Breast epithelium (tissue), 4 donors: Measurements from ENCODE around the gene SLC6A9. TPM values are rescaled to one million over a fixed set of nuclear protein-coding genes. Genes with fewer than 3 reads are reported as not detected.

Experiments
- DNase-seq, 2 donors: peaks; one replicate each; pipeline ENCODE4 v3.0.0-alpha.2; 2019; ENCODE audit warnings: low spot score in 2 of 2
- H3K27ac ChIP-seq, 2 donors: fragments of 200-600 bp; sonication (generic) in 1 of 2; one replicate each; pipeline ENCODE4 v1.5.1; 2016 to 2019; ENCODE audit warnings: mild to moderate bottlenecking in 1 of 2
- H3K27me3 ChIP-seq, 2 donors: fragments of 200-600 bp; sonication (generic) in 1 of 2; one replicate each; pipeline versions ENCODE4 v1.5.1 to v1.6.0; 2017 to 2019; ENCODE audit warnings: control low read depth in 1 of 2, mild to moderate bottlenecking in 1 of 2
- H3K36me3 ChIP-seq: fragments of 200-600 bp; one replicate; pipeline ENCODE4 v1.5.1; 2019
- H3K4me1 ChIP-seq, 2 donors: fragments of 200-600 bp; sonication (generic); one replicate each; pipeline ENCODE4 v1.5.1; 2016 to 2019; ENCODE audit warnings: control low read depth in 1 of 2
- H3K4me3 ChIP-seq, 3 donors: fragments of 200-600 bp; sonication (generic); 1 replicate in 2 of 3; 2 replicates in 1 of 3; pipeline ENCODE4 v1.5.1; 2016 to 2019; ENCODE audit warnings: mild to moderate bottlenecking in 3 of 3, moderate library complexity in 2 of 3
- H3K9me3 ChIP-seq, 2 donors: fragments of 200-600 bp; sonication (generic) in 1 of 2; one replicate each; pipeline ENCODE4 v1.5.1; 2016 to 2019; ENCODE audit warnings: control low read depth in 1 of 2
- POLR2A ChIP-seq: fragments of 450-650 bp; IDR thresholded peaks from one replicate; pipeline ENCODE4 v1.6.1; 2016; ENCODE audit warnings: antibody characterized with exemption, mild to moderate bottlenecking, moderate library complexity
- POLR2AphosphoS5 ChIP-seq, 3 donors: sonication (generic); formaldehyde crosslinking; IDR thresholded peaks; one replicate each; pipeline ENCODE4 v1.6.1; 2017; ENCODE audit warnings: antibody characterized with exemption in 3 of 3
- intact Hi-C: fragments of 100-400 bp; cut with DNase I; formaldehyde crosslinking; loops from one replicate; pipeline ENCODE4 v1.15.1; 2023; ENCODE audit warnings: low total_unique reads
- total RNA-seq, 3 donors: library from RNA; depleted of rRNA; stranded (reverse); fragments of >200 nt; gene quantifications; one replicate each; pipeline ENCODE4 v1.1.0, GENCODE V29; 2016
- TF ChIP-seq, protein P1 (sequence below), 3 donors: fragments of 450-650 bp; IDR thresholded peaks; one replicate each; pipeline ENCODE4 v1.5.1; 2016 to 2017; ENCODE audit warnings: antibody characterized with exemption in 3 of 3, mild to moderate bottlenecking in 3 of 3, moderate library complexity in 3 of 3

The SLC6A9 gene
- total RNA-seq, 3 donors from 2014 or later, result 0.32 to 5.1 (median 3.9) TPM

DNA sequence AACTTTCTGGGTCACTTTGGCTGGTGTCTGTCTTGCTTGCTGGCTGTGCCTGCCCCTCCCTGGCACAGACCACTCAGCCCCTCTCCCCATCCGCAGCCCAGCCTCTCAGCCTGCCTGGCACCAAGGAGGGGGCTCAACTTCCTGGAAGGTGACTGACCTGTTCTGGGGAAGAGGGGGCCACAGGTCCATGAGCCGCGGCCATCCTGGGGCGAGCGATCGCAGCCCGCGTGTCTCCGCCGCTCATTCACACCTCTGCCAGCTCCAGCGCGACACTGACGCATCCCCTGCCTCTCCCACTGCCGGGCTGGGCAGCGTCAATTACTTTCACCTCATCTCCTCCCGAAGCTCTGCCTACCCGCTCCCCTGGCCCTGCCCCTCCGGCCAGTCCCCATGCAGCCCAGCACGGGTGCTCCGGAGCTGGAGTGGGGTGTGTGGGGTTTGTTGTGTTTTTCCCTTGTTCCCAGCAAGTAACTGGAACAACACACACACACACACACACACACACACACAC is 14.3 kb downstream of the SLC6A9 start:
- H3K4me3 ChIP-seq, result no peak overlapping the region
- no peak for TF ChIP-seq POLR2AphosphoS5 (IDR thresholded peaks at IDR 0.05)
- TF ChIP-seq, protein P1, sequence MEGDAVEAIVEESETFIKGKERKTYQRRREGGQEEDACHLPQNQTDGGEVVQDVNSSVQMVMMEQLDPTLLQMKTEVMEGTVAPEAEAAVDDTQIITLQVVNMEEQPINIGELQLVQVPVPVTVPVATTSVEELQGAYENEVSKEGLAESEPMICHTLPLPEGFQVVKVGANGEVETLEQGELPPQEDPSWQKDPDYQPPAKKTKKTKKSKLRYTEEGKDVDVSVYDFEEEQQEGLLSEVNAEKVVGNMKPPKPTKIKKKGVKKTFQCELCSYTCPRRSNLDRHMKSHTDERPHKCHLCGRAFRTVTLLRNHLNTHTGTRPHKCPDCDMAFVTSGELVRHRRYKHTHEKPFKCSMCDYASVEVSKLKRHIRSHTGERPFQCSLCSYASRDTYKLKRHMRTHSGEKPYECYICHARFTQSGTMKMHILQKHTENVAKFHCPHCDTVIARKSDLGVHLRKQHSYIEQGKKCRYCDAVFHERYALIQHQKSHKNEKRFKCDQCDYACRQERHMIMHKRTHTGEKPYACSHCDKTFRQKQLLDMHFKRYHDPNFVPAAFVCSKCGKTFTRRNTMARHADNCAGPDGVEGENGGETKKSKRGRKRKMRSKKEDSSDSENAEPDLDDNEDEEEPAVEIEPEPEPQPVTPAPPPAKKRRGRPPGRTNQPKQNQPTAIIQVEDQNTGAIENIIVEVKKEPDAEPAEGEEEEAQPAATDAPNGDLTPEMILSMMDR (IDR thresholded peaks at IDR 0.05), result no peak
- intact Hi-C loops, result no loop called here
- no peaks in the 10 kb centered on the region for H3K27me3 ChIP-seq
- H3K4me1 ChIP-seq, result no peaks in the 10 kb centered on the region
- H3K36me3 ChIP-seq, result no peaks in the 10 kb centered on the region
- H3K27ac ChIP-seq, result no peak overlapping the region
- DNase-seq, result no peak
- H3K9me3 ChIP-seq, result no peaks in the 10 kb centered on the region

DNA sequence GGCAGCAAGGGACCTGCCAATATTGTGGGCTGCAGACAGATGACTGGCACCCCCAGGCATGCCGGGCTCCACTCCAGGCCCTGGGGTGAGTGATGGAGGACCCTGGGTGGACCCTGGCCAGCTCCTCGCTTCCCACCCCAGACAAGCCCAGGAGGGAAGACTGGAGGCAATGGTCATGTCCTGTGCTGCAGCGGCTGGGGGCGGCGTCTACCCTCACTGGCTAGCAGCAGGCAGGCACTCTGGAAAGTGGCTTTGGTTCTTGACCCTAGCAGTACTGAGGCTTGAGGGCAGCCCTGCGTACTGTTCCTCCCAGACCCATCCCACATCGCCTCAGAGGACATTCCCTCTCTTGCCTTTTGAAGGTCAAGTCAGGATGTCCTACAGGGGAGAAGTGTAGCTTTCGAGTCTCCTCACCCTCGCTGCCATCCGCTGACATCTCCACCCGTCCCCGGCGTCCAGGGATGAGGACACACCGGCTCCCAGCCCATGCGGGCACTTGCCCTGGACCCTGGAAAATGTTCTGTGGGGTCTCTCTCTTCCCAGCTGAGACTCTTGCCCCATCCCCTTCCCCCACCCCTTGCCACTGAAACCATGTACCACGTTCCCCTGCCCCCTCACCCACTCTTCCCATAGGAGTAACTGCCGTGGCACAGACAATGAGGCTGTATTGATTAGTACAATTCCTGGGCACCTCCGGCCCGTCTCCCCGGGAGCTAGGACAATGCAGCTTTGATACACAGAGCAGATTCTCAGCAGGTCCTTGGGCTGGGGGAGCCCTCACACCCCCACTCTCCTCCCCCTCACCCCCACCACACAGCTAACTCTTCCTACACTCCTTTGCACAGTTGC is 15.0 kb downstream of the SLC6A9 start:
- H3K27ac ChIP-seq, result no peak overlapping the region
- DNase-seq, result no peak
- H3K4me1 ChIP-seq, result no peaks in the 10 kb centered on the region
- H3K36me3 ChIP-seq, result no peaks in the 10 kb centered on the region
- intact Hi-C loops, result no loop called here
- no peaks in the 10 kb centered on the region for H3K9me3 ChIP-seq
- TF ChIP-seq POLR2A (no peak), POLR2AphosphoS5 (IDR thresholded peaks at IDR 0.05) (no peak)
- no peak overlapping the region for H3K4me3 ChIP-seq
- no peaks in the 10 kb centered on the region for H3K27me3 ChIP-seq

DNA sequence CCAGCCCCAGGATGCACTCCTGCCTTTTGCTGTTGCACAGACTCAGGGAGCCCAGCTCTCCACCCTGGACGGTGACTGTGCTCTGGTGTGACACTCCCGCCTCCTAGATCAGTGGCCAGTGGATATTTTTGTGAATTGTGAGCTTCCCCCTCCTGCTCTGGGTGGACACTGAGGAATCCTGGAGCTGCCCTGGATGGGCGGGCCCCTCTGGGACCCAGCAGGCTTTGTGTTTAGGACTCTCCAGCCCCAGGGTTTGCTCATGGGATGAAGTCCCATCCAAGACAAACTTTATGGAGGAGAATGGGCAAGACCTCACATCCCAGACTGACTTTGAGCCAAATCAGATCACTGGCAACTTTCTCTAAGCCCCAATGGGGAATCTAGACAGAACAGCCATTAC is 16.1 kb downstream of the SLC6A9 start:
- H3K9me3 ChIP-seq, result no peaks in the 10 kb centered on the region
- no peak for DNase-seq
- H3K36me3 ChIP-seq, result no peaks in the 10 kb centered on the region
- no peak overlapping the region for H3K27ac ChIP-seq
- intact Hi-C loops, result no loop called here
- H3K4me3 ChIP-seq, result no peak overlapping the region
- TF ChIP-seq POLR2AphosphoS5 (IDR thresholded peaks at IDR 0.05), result no peak
- TF ChIP-seq POLR2A, result no peak
- TF ChIP-seq, protein P1 (IDR thresholded peaks at IDR 0.05), result no peak
- H3K27me3 ChIP-seq, result no peaks in the 10 kb centered on the region
- no peaks in the 10 kb centered on the region for H3K4me1 ChIP-seq

DNA sequence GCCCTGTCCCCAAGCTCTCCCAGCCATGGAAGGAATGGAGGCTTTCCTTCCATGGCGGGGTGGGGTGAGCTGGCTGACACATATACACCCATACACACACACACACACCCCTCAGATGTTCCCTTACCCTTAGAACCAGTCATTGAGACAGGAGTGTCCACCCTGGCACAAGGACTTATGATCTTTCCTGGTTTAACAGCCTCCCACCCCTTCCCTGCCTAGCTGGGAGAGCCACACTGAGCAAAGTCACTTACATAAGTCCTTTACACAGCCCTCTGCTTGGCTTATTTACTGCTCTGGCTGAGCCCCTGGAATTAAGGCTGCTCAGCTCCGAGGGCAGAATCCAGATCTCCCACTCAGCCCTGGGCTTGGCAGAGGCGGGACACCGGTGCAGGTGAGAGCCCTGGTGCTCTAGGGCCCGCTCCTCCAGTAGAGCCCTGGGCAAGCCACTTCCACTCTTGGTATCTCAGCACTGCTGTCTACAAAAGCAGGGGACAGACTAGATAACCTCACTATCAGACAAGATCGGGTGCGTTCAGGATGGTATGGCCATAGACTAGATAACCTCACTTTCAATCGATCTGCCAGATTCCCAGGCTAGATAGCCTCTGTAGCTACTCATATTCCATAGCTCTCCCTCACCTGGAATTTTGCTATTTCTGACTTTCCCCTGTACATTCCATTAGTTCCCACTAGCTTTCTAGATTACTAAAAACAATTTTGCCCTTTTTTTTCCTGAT is 16.7 kb downstream of the SLC6A9 start:
- TF ChIP-seq POLR2A (no peak), POLR2AphosphoS5 (IDR thresholded peaks at IDR 0.05) (no peak)
- TF ChIP-seq, protein P1 (IDR thresholded peaks at IDR 0.05), result no peak
- H3K4me3 ChIP-seq, result no peak overlapping the region
- intact Hi-C loops, result no loop called here
- no peaks in the 10 kb centered on the region for H3K9me3 ChIP-seq
- H3K27me3 ChIP-seq, result no peaks in the 10 kb centered on the region
- no peak for DNase-seq
- no peaks in the 10 kb centered on the region for H3K4me1 ChIP-seq
- H3K27ac ChIP-seq, result no peak overlapping the region
- H3K36me3 ChIP-seq, result no peaks in the 10 kb centered on the region

DNA sequence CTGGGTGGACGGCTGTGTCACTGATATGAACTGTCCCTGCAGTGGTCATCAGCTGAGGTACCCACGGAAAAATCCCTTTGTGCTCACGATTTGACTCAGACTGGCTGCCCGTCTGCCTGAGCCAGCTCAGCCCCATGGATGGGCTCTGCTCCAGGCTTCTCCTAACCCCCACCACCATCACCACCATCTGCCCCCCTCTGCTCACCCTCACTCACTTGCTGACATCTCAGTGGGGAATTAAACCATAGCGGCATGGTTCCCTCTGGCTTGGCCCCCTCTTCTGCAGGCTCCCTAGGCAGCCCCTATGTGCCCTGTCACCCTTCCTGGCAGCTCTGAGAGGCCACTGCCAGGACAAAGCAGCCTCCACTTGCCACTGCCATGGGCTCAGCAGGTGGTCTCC is 17.3 kb downstream of the SLC6A9 start:
- intact Hi-C loops, result no loop called here
- H3K4me1 ChIP-seq, result no peaks in the 10 kb centered on the region
- H3K27me3 ChIP-seq, result no peaks in the 10 kb centered on the region

More for the DNA sequence above, 17.3 kb downstream of the SLC6A9 start:
- Histone ChIP-seq H3K9me3 (no peaks in the 10 kb centered on the region), H3K36me3 (no peaks in the 10 kb centered on the region), H3K27ac (no peak overlapping the region), H3K4me3 (no peak overlapping the region)
- no peak for DNase-seq
- TF ChIP-seq POLR2A, result no peak
- TF ChIP-seq, protein P1 (IDR thresholded peaks at IDR 0.05), result no peak
- no peak for TF ChIP-seq POLR2AphosphoS5 (IDR thresholded peaks at IDR 0.05)
